Measurements from ENCODE around the gene NPR1.

DNA sequence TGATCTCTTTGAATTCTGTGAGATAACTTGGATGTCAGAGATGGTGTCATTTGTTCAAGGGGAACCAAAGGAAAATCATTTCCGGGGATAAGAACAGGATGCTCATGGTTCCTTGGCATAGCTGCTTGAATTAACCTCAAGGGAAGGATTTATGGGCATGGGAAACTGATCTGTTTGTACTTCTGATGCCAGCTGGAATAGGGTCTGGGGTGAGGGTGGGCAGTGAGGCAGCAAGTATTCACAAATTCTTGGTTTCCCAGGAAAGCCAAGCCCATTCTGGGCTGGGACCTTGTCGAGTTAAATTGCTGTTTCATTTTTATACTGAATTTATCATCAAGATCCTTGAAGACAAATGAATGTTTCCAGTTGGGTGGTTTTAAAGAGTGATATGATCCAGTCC is 63.5 kb downstream of the NPR1 start:
- no peak for TF ChIP-seq POLR2A (IDR thresholded peaks at IDR 0.05)
- no peak for TF ChIP-seq POLR2AphosphoS5 (IDR thresholded peaks at IDR 0.05)
